OCI-LY1 (cell line): Measurements from ENCODE around the gene CAMTA1.

Experiments
- H2AFZ ChIP-seq: fragments of 200-600 bp; sonication (generic), shearing (Covaris generic); 2 replicates; pipeline ENCODE4 v1.6.0; 2014; ENCODE audit warnings: antibody characterized with exemption, mild to moderate bottlenecking, low read length
- H3F3A ChIP-seq: fragments of 200-600 bp; sonication (generic), shearing (Covaris generic); 2 replicates; pipeline ENCODE4 v1.6.0; 2014; ENCODE audit warnings: mild to moderate bottlenecking, antibody characterized with exemption, low read length, moderate library complexity; ENCODE audit not compliant: insufficient read depth
- H3K27ac ChIP-seq: fragments of 200-600 bp; sonication (generic); 2 replicates; pipeline ENCODE4 v1.5.1; 2014; ENCODE audit warnings: low read length, mixed run types, mild to moderate bottlenecking, low read depth; ENCODE audit not compliant: poor library complexity, severe bottlenecking
- H3K27me3 ChIP-seq: fragments of 200-600 bp; sonication (generic); 2 replicates; pipeline ENCODE4 v1.6.0; 2014; ENCODE audit warnings: antibody characterized with exemption, mild to moderate bottlenecking, low read length, moderate library complexity; ENCODE audit not compliant: insufficient read depth
- H3K36me3 ChIP-seq: fragments of 200-600 bp; sonication (generic); 2 replicates; pipeline ENCODE4 v1.6.1; 2014; ENCODE audit warnings: mild to moderate bottlenecking, antibody characterized with exemption, low read length, moderate library complexity, mixed read lengths; ENCODE audit not compliant: insufficient read depth
- H3K4me1 ChIP-seq: fragments of 200-600 bp; sonication (generic); 2 replicates; pipeline ENCODE4 v1.5.1; 2014; ENCODE audit warnings: mild to moderate bottlenecking, low read length, moderate library complexity; ENCODE audit not compliant: insufficient read depth, severe bottlenecking
- H3K4me2 ChIP-seq: fragments of 200-600 bp; sonication (generic), shearing (Covaris generic); 2 replicates; pipeline ENCODE4 v1.6.1; 2014; ENCODE audit warnings: low read length
- H3K4me3 ChIP-seq: fragments of 200-600 bp; sonication (generic); 2 replicates; pipeline ENCODE4 v1.5.1; 2014; ENCODE audit warnings: low read length, low read depth, mild to moderate bottlenecking, mixed read lengths; ENCODE audit not compliant: poor library complexity, severe bottlenecking
- H3K79me2 ChIP-seq: fragments of 200-600 bp; shearing (Covaris generic); 2 replicates; pipeline ENCODE4 v1.6.1; 2016; ENCODE audit warnings: mixed run types, low read length, mixed read lengths; ENCODE audit not compliant: insufficient read depth
- H3K9ac ChIP-seq: fragments of 200-600 bp; sonication (generic), shearing (Covaris generic); 2 replicates; pipeline ENCODE4 v1.6.1; 2014; ENCODE audit warnings: mild to moderate bottlenecking, low read length, mixed read lengths
- H3K9me2 ChIP-seq: fragments of 200-600 bp; sonication (generic), shearing (Covaris generic); 2 replicates; pipeline ENCODE4 v1.6.1; 2014; ENCODE audit warnings: low read depth, mild to moderate bottlenecking, low read length, mixed read lengths
- H3K9me3 ChIP-seq: fragments of 200-600 bp; shearing (Covaris generic); 2 replicates; pipeline ENCODE4 v1.6.1; 2014; ENCODE audit warnings: low read length, mixed read lengths
- H4K20me1 ChIP-seq: fragments of 200-600 bp; sonication (generic), shearing (Covaris generic); 2 replicates; pipeline ENCODE4 v1.6.0; 2016; ENCODE audit warnings: mild to moderate bottlenecking, low read length; ENCODE audit not compliant: insufficient read depth
- CTCF ChIP-seq: fragments of 200-600 bp; sonication (generic), shearing (Covaris generic); IDR thresholded peaks from 2 replicates; pipeline ENCODE4 v1.5.1; 2017; ENCODE audit warnings: mild to moderate bottlenecking, antibody characterized with exemption, low read length, moderate library complexity, mixed read lengths
- EZH2 ChIP-seq: fragments of 200-600 bp; sonication (generic), shearing (Covaris generic); IDR thresholded peaks from 2 replicates; pipeline ENCODE4 v1.8.0; 2017; ENCODE audit warnings: borderline replicate concordance, mixed run types, mild to moderate bottlenecking, antibody characterized with exemption, low read length, moderate library complexity, mixed read lengths

Gene CAMTA1

GRCh38 chr1:6757719-6758435, 27.4 kb upstream of the CAMTA1 start:
- no peak overlapping the region for H3K27ac ChIP-seq
- no peaks in the 10 kb centered on the region for H3F3A ChIP-seq
- H3K79me2 ChIP-seq = no peaks in the 10 kb centered on the region
- H3K4me3 ChIP-seq = no peak overlapping the region
- H3K9me3 ChIP-seq = no peaks in the 10 kb centered on the region
- no peak overlapping the region for H3K4me2 ChIP-seq
- H3K4me1 ChIP-seq = no peaks in the 10 kb centered on the region
- no peak overlapping the region for H3K9ac ChIP-seq
- TF ChIP-seq EZH2 = no peak
- TF ChIP-seq CTCF = no peak
- no peak overlapping the region for H2AFZ ChIP-seq
- H4K20me1 ChIP-seq = no peaks in the 10 kb centered on the region
- H3K27me3 ChIP-seq = peaks cover 5% of the 10 kb centered on the region; the same call in 1 of the 2 replicates
- no peaks in the 10 kb centered on the region for H3K9me2 ChIP-seq
- H3K36me3 ChIP-seq = no peaks in the 10 kb centered on the region

GRCh38 chr1:6761196-6761737, 24.0 kb upstream of the CAMTA1 start:
- Histone ChIP-seq H3K27ac (no peak overlapping the region), H2AFZ (no peak overlapping the region), H3K27me3 (peaks cover 5% of the 10 kb centered on the region; the same call in 1 of the 2 replicates), H4K20me1 (no peaks in the 10 kb centered on the region), H3K9me3 (no peaks in the 10 kb centered on the region), H3K9ac (no peak overlapping the region), H3K79me2 (no peaks in the 10 kb centered on the region), H3F3A (no peaks in the 10 kb centered on the region), H3K9me2 (no peaks in the 10 kb centered on the region), H3K4me2 (no peak overlapping the region), H3K36me3 (no peaks in the 10 kb centered on the region), H3K4me1 (no peaks in the 10 kb centered on the region), H3K4me3 (no peak overlapping the region)
- TF ChIP-seq CTCF = no peak
- TF ChIP-seq EZH2 = no peak

DNA sequence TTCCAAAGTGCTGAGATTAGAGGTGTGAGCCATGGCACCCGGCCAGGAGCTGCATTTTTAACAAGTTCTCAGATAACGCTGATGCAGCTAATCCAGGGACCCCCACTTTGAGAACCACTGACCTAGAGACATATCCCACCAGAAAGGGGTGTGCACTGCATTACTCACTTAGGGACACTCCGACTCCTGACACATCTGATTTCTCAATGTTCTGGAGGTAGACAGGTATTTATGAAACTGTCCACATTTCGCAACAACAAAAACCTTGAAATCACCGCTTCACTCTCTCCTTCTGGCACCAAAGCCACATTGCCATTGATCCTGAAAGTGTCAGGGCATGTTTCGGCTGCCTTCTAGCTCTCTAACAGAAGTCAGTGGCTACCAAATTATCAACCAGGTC, 23.2 kb upstream of the CAMTA1 start:
- Histone ChIP-seq H3K4me3 (no peak overlapping the region), H4K20me1 (no peaks in the 10 kb centered on the region), H3F3A (no peaks in the 10 kb centered on the region), H2AFZ (no peak overlapping the region), H3K79me2 (no peaks in the 10 kb centered on the region), H3K36me3 (no peaks in the 10 kb centered on the region), H3K4me1 (no peaks in the 10 kb centered on the region), H3K4me2 (no peak overlapping the region), H3K9me2 (no peaks in the 10 kb centered on the region), H3K27me3 (no peaks in the 10 kb centered on the region; the same call in 1 of the 2 replicates), H3K9ac (no peak overlapping the region), H3K27ac (no peak overlapping the region), H3K9me3 (no peaks in the 10 kb centered on the region)
- TF ChIP-seq CTCF = no peak
- TF ChIP-seq EZH2 = no peak
